HG03442 (cell line): ENCODE data around the gene WNT4.

Source experiments
- ATAC-seq: cut with Tn5 transposase; IDR thresholded peaks from one replicate; pipeline ENCODE4 v1.9.1; 2021; ENCODE audit warnings: mild to moderate bottlenecking, moderate library complexity; ENCODE audit not compliant: unreplicated experiment

WNT4 gene

GRCh38 chr1:22143065-22144033, at the start of gene WNT4:
Gene WNT4, minus strand, starts transcription at chr1:22143097. Its CDS starts 175 bp downstream, at chr1:22142922.
- no peak for ATAC-seq

GRCh38 chr1:22190731-22191130, 47.8 kb upstream of the WNT4 start:
- no peak for ATAC-seq

- ATAC-seq: no peak
These were observed 47.4 kb upstream of the WNT4 start for GRCh38 chr1:22190251-22190650.

DNA sequence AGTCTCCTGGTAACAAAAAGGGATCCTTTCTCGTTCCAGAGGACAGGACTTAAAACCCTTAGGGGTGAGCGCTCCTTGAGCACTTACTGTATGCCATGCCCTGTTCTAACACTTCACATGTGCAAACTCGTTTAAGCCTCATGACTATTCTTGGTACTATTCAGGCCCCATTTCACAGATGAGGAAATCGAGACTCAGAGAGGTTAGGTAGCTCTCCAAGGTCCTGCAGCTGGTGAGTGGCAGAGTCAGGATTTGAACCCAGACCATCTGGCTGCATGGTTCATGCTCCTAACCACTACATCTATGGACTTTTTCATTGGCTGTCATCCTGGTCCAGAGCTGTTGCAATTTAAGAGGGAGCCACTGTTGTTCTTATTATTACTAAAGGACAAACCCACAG, 46.7 kb upstream of the WNT4 start:
- ATAC-seq: no peak

GRCh38 chr1:22188914-22189313, 46.0 kb upstream of the WNT4 start:
- no peak for ATAC-seq

DNA sequence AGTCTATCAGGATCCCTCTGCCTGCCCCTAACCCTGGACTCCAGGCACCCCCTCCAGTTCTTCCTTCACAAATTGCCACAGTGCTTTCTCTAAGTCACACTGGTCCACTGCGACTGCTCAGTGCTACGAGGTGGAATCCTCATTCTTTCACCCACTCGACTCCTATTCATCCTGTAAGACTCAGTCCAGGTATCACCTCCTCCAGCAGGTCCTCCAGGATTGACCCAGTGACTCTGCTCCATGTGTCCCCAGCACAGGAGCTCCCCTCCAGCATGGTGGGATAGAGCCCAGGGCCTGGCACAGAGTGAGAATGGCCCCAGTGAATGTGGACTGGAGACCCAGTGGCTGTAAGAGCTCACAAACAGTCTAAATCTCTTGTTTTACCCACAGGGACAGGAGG, 45.5 kb upstream of the WNT4 start:
- ATAC-seq: no peak

DNA sequence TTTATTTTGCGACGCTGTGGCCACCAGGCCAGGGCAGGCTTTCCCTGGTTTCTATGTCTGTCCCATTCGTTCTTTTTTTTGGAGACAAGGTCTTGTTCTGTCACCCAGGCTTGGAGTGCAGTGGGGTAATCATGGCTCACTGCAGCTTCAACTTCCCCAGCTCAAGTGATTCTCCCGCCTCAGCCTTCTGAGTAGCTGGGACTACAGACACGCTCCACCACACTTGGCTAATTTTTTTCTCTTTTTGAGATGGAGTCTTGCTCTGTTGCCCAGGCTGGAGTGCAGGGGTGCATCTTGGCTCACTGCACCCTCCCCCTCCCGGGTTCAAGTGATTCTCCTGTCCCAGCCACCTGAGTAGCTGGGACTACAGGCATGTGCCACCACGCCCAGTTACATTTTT, 43.4 kb upstream of the WNT4 start:
- ATAC-seq: no peak

DNA sequence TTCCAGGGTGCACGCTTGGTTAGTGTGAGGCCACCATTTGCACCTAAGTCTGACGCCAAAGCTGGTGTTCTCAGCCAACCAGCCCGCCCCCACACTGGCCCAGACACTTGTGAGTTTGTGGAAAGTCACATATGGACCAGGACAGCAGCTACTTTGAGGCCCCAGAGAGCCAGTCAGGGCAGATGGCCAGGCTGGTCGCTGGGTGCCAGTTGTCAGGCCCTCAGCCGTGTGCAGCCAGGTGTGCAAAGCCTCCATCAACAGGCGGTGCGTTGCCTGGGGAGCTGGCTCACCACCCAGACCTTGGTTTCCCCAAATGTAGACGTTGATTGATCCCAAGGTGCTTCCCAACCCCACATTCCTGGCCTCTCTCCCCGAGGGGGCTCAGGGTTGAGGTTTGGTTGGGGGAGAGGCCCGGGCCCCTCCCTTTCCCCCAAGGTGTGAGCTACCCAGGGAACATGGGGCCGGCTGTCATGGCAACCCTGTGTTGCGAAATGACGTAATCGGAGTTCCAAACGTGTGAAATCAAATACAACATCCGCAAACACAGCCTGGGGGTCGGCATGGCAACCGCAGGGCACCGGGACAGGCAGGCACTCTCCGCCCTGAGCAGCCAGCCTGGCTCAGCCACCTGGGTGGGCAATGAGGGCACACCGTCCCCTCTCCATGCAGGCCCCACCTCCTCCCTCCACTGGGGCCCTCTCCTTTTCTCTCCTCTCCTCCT, 42.2 kb upstream of the WNT4 start:
- no peak for ATAC-seq

DNA sequence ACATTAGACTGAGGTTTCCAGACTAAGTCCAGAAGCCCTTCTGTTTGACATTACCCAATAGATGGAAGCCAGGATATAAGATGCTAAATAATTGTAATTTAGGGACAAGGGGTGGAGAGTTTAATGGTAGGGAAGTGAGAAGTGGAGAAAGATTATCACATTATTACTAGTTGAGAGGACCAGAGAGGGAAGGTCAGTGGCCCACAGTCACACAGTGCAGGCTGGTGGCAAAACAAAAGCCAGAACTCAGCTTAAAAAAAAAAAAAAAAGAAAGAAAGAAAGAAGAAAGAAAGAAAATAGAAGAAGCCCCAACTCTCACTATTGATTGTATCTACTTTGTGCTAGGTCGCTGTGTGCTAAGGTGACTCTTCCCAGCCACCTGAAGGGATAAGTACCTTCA, 41.6 kb upstream of the WNT4 start:
- ATAC-seq: no peak

GRCh38 chr1:22182715-22183114, 39.8 kb upstream of the WNT4 start:
- no peak for ATAC-seq

GRCh38 chr1:22179197-22179803, 36.4 kb upstream of the WNT4 start:
- no peak for ATAC-seq

DNA sequence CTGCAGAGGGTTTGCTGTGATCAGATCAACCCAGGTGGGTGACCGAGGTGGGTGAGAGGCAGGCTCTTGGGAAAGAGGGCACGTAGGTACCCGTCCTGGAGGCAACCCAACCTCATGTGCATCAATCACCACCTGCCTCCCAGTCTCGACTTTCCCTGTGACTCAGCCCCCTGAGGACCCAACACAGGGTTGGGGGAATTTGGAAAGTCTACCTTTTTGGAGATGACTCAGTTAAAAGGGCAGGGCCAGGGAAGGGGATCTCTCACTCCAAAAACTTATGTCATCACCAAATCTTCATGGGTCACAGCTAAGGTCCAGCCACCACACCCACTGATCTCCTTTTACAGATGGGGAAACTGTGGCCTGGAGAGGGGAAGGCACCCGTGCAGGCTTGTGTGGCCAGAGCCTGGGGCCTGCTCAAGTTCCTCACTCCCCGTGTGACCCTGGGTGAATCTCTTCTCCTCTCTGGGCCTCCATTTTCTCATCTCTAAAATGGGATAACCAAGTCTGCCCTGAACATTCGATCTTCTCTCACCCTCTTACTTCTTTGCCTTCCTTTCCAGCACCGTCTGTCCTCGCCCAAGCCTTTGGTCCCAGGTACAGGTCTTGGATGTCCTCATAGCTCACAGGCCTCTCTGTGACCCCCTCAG, 34.6 kb upstream of the WNT4 start:
- peak; percentile 48 for ATAC-seq

- ATAC-seq: peak; percentile 44
These were observed 33.4 kb upstream of the WNT4 start for GRCh38 chr1:22176258-22176657.

GRCh38 chr1:22174446-22175220, 31.7 kb upstream of the WNT4 start:
- no peak for ATAC-seq

DNA sequence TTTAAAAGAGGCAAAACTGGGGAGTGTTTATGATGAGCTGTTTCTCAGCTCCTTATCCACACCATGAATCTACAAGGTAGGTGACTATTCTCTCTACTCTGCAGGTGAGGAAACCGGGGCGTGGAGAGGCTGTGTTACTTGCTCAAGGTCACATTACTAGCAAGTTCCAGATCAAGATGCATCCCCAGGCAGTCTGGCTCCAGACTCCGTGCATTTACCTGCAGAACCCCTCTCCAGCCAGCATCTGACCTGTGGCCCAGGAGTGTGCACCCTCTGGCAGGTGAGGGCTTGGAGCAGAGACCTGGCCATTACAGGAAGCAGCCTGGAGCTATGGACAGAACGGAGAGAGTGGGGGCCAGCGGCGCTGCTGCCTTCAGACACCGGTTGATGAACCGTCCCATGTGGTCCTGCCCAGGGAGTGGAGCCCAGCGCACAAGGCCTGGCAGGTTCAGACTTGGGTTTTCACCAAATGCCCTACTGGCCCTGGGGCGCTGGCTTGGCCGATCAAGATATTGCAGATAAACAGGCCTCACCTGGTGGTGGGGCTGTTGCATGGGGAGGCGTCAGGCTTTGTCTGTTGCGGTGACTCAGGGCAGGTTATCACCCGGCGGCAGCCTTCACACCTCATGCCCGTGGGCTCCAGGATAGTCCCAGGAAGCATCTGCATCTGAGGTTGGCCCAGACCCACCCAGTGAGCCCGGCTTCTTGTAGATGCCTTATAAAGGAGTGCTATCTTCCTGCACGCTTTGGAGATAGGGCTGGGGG, 29.2 kb upstream of the WNT4 start:
- no peak for ATAC-seq

GRCh38 chr1:22169816-22170215, 26.9 kb upstream of the WNT4 start:
- no peak for ATAC-seq

DNA sequence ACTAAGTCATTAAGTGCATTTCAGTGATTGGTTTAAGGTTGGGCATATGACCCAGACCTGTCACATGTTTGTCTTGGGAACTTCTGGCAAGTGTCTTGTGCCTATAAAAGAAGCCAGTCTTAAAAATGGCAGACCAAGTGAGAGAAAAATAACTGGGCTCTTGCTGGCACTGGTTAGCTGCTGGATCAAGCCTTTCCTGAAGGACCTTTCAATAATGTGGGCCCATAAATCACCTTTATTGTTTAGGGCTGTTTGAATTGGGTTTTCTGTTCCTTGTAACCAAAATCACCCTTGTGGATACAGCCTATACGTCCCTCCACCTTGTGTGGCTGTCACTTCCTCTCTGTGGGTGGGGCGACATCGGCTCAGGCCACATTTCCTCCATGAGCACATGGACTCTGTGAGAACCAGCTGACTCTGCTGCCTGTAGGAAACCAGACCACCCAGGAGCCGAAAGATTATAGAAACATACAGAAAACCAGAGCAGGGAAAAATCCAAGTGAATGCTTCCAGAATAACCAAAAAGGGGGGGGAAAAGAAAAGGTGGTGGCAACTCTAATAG, 25.6 kb upstream of the WNT4 start:
- no peak for ATAC-seq

- no peak for ATAC-seq
These were observed 23.5 kb upstream of the WNT4 start for GRCh38 chr1:22166439-22166838.
